Calu3 (cell line): ENCODE results near the gene ZC3H18. TPM values are rescaled to one million over a fixed set of nuclear protein-coding genes. Genes with fewer than 3 reads are reported as not detected.

Experiments
- BruUV-seq: library from RNA; stranded (reverse); fragments of 400-500 nt; replicated peaks from 2 replicates; lab custom pipeline; 2021; lab: Mats Ljungman, UMichigan
- CTCF ChIA-PET: fragments of 300-600 bp; sonication (Branson Sonifier 250); formaldehyde crosslinking; loops from one replicate; lab custom pipeline; 2022; ENCODE audit warnings: antibody characterized with exemption; lab: Charles Lee
- DNase-seq: peaks from one replicate; pipeline ENCODE4 v3.0.0; 2022
- H3K27ac Mint-ChIP-seq: one replicate; pipeline ENCODE4 v1.8.0; 2022; ENCODE audit warnings: mixed read lengths; ENCODE audit not compliant: unreplicated experiment
- H3K27me3 Mint-ChIP-seq: one replicate; pipeline ENCODE4 v1.8.0; 2022; ENCODE audit warnings: mixed read lengths; ENCODE audit not compliant: unreplicated experiment
- H3K36me3 Mint-ChIP-seq: one replicate; pipeline ENCODE4 v1.8.0; 2022; ENCODE audit warnings: mild to moderate bottlenecking, moderate library complexity, mixed read lengths; ENCODE audit not compliant: insufficient read depth, unreplicated experiment
- H3K4me1 Mint-ChIP-seq: one replicate; pipeline ENCODE4 v1.8.0; 2022; ENCODE audit warnings: mild to moderate bottlenecking, low read depth, mixed read lengths; ENCODE audit not compliant: unreplicated experiment
- H3K4me3 Mint-ChIP-seq: one replicate; pipeline ENCODE4 v1.8.0; 2022; ENCODE audit warnings: mild to moderate bottlenecking, low read depth, moderate library complexity, mixed read lengths; ENCODE audit not compliant: unreplicated experiment
- H3K9me3 Mint-ChIP-seq: one replicate; pipeline ENCODE4 v1.8.0; 2022; ENCODE audit warnings: low read depth, mixed read lengths; ENCODE audit not compliant: unreplicated experiment
- CTCF ChIP-seq: fragments of 200-600 bp; IDR thresholded peaks from one replicate; pipeline ENCODE4 v1.8.0; 2022; ENCODE audit warnings: antibody characterized with exemption; ENCODE audit not compliant: unreplicated experiment
- intact Hi-C: fragments of 100-400 bp; cut with micrococcal nuclease; formaldehyde crosslinking; loops from one replicate; pipeline ENCODE4 v1.10.0; 2022; ENCODE audit not compliant: unreplicated experiment
- total RNA-seq: library from RNA; stranded (reverse); gene quantifications from 2 replicates; pipeline ENCODE4 v1.2.3, GENCODE V29; 2022

The ZC3H18 gene
- total RNA-seq, 1 experiment from 2014 or later: 85.7 TPM

DNA sequence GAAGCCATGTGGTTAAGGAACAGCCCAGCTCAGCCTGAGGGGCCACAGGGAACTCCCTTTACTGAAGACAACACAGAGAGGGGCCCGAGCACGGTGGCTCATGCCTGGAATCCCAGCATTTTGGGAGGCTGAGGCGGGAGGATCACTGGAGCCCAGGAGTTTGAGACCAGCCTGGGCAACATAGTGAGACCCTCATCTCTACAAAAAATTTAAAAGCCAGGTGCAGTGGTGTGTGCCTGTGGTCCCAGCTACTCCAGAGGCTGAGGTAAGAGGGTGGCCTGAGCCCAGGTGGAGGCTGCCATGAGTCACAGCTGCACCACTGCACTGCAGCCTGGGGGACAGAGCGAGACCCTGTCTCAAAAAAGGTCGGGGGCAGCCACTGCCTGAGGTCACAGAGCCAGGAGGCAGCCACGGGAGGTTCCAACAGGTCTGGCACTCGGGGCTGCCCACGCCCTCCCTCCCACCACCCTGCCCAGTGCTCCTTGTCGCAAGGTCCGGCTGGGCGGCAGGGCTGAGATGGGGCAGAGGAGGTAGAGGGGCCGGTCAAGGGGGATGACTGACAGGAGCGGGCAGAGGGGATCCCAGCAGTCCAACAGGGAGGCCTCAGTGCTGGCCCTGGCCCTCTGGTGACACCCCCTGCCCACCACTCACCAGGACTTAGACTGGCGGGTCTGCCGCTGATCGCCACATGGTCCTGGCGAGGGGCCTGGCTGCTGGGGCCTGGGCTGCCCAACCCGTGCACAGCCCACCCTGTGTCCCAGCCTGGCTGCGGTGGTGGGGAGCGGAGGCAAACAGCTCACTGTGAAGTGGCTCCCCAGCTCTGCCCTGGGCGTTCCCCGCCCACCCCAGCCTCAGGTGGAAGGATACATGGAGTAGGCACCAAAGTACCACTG, 77.2 kb downstream of the ZC3H18 start:
- CTCF ChIA-PET: no interaction called here
- intact Hi-C loops: no loop called here
- H3K9me3 Mint-ChIP-seq: no peaks in the 10 kb centered on the region

GRCh38 chr16:88649195-88649923, 79.2 kb downstream of the ZC3H18 start:
- peak overlapping the region; percentile 91 for H3K4me3 Mint-ChIP-seq
- DNase-seq: no peak
- CTCF ChIA-PET: interaction anchor here (1.0 kb wide), 1 partner anchor 26 kb away, joined by 3 read pairs; no protein-coding TSS in a partner anchor
- no peak for TF ChIP-seq CTCF
- peaks cover 100% of the 10 kb centered on the region for H3K36me3 Mint-ChIP-seq
- peaks cover 25% of the 10 kb centered on the region for H3K4me1 Mint-ChIP-seq
- H3K27ac Mint-ChIP-seq: peak overlapping the region; percentile 87
- TSS peak; percentile 42 for BruUV-seq
- no peaks in the 10 kb centered on the region for H3K27me3 Mint-ChIP-seq
- intact Hi-C loops: no loop called here
- H3K9me3 Mint-ChIP-seq: no peaks in the 10 kb centered on the region

More for the DNA sequence above, 77.2 kb downstream of the ZC3H18 start:
- no peaks in the 10 kb centered on the region for H3K27me3 Mint-ChIP-seq
- H3K4me3 Mint-ChIP-seq: no peak overlapping the region
- TF ChIP-seq CTCF: no peak
- H3K4me1 Mint-ChIP-seq: peaks cover 23% of the 10 kb centered on the region
- no peak for DNase-seq
- no peak overlapping the region for H3K27ac Mint-ChIP-seq
- BruUV-seq: no TSS peak
- peaks cover 97% of the 10 kb centered on the region for H3K36me3 Mint-ChIP-seq

GRCh38 chr16:88649924-88650748, 79.9 kb downstream of the ZC3H18 start:
- CTCF ChIA-PET: interaction anchor here (1.3 kb wide), 1 partner anchor 11 kb away, joined by 3 read pairs; no protein-coding TSS in a partner anchor
- Mint-ChIP-seq H3K4me1 (peaks cover 25% of the 10 kb centered on the region), H3K4me3 (peak overlapping the region; percentile 91), H3K36me3 (peaks cover 100% of the 10 kb centered on the region), H3K27ac (peak overlapping the region; percentile 87), H3K9me3 (no peaks in the 10 kb centered on the region), H3K27me3 (no peaks in the 10 kb centered on the region)
- intact Hi-C loops: no loop called here
- no TSS peak for BruUV-seq
- DNase-seq: no peak
- TF ChIP-seq CTCF: no peak
